ENCODE measurements around the gene ATG101. TPM values are rescaled to one million over a fixed set of nuclear protein-coding genes. Genes with fewer than 3 reads are reported as not detected.

ATG101 gene
- total and polyA plus RNA-seq, 8 donors, result 19.7 to 42.4 (median 25.1) TPM

DNA sequence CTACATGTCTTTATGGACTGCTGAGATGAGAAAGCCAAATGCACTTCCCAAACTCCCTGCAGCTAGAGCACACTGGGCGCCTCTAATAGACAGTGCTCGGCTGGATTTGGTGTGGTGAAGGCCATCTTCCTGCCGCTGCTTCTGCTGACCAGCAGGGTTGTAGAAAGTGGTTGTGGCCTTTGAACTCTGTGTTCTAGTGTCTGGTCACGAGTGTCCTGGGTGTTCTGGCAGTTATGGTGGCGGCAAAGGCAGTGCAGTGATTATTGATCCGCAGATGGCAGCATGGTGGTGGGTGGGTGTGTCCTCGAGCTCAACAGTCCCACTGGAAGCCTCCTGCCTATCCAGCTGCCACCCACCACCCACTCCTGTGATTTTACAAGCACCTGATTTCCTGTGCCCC lies 53.1 kb downstream of the ATG101 start:
- Histone ChIP-seq H3K27ac (no peak overlapping the region), H3K4me1 (peaks cover 0 to 28% of the 10 kb centered on the region in 2 donors), H3K9me3 (no peaks in the 10 kb centered on the region), H3K36me3 (no peaks in the 10 kb centered on the region), H3K4me3 (no peak overlapping the region), H3K27me3 (peaks cover 0 to 45% of the 10 kb centered on the region in 2 donors)
- intact Hi-C loops (cut with DNase I), result loop anchor here in 1 of 2 donors (10.0 kb wide), 1 partner anchor 98 kb away; no protein-coding TSS in a partner anchor
- TF ChIP-seq, protein P1, sequence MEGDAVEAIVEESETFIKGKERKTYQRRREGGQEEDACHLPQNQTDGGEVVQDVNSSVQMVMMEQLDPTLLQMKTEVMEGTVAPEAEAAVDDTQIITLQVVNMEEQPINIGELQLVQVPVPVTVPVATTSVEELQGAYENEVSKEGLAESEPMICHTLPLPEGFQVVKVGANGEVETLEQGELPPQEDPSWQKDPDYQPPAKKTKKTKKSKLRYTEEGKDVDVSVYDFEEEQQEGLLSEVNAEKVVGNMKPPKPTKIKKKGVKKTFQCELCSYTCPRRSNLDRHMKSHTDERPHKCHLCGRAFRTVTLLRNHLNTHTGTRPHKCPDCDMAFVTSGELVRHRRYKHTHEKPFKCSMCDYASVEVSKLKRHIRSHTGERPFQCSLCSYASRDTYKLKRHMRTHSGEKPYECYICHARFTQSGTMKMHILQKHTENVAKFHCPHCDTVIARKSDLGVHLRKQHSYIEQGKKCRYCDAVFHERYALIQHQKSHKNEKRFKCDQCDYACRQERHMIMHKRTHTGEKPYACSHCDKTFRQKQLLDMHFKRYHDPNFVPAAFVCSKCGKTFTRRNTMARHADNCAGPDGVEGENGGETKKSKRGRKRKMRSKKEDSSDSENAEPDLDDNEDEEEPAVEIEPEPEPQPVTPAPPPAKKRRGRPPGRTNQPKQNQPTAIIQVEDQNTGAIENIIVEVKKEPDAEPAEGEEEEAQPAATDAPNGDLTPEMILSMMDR (IDR thresholded peaks at IDR 0.05), result no peak
- DNase-seq (no peak), ATAC-seq (no peak)

DNA sequence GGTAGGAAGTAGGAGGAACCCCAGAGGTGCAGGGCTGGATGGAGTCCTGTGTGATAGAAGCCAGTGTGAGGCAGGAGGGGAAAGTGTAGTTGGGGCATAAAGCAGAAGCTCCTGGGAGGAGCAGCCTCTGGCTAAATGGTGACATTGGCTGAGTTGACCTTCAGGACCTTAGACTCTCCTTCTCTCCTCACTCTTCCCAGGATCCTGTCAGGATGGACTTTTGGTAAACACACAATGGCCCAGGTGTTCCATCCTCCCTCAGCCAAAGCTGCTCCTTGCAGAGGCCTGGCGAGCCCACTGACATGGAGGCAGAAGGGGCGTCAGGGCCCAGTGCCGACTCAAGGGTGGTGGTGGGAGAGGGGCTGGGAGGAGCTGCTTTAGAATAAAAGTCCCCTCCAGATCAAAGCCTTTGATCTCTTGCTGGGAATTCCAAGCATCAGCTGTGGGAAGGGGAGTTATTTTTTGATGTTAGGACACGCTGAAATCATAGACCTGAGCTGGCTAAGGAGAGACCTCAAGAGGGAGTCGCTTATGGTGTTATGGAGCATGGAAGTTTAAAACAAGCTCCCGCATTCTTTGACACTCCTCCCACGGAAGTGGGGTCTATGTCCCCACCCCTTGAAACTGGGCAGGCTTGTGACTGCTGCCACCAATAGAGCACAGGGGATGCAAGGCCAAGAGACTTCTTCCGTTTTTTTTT lies 53.9 kb downstream of the ATG101 start:
- Histone ChIP-seq H3K9me3 (no peaks in the 10 kb centered on the region), H3K4me3 (no peak overlapping the region)

DNA sequence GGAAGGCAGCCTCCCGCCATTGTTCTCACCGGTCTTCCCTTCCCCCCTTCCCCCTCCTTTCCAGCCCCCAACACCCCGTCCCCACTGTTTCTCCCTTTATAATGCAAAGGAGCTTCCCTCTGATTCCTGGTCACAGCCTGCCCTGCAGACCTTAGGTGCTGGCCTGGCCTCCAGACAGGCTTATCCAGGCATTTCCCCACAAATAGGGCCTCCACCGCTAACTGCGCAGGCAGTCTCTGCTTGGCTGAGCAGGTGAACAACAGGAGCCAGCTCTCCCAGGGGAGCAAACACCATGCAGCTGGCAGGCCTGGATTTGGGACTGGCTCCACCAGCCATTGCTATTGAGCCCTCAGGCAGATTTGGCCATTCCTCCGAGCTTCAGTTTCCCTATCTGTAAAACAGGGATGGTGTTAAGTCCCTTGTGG lies 55.7 kb downstream of the ATG101 start:
- intact Hi-C loops (cut with DNase I), result loop anchor here in 1 of 2 donors (10.0 kb wide), 1 partner anchor 101 kb away; no protein-coding TSS in a partner anchor
- H3K4me1 ChIP-seq, result peaks cover 0 to 15% of the 10 kb centered on the region in 2 donors
- ATAC-seq, result no peak
- no peaks in the 10 kb centered on the region for H3K36me3 ChIP-seq
- no peaks in the 10 kb centered on the region for H3K9me3 ChIP-seq
- no peak overlapping the region for H3K4me3 ChIP-seq
- DNase-seq, result no peak
- TF ChIP-seq, protein P1 (IDR thresholded peaks at IDR 0.05), result no peak
- peak overlapping the region in 1 of 2 donors; percentile 67 for H3K27ac ChIP-seq
- H3K27me3 ChIP-seq, result peaks cover 0 to 32% of the 10 kb centered on the region in 2 donors

More for the DNA sequence above, 53.9 kb downstream of the ATG101 start:
- ATAC-seq (no peak), DNase-seq (no peak)
- Histone ChIP-seq H3K27me3 (peaks cover 0 to 45% of the 10 kb centered on the region in 2 donors), H3K27ac (no peak overlapping the region), H3K4me1 (peaks cover 0 to 28% of the 10 kb centered on the region in 2 donors), H3K36me3 (no peaks in the 10 kb centered on the region)
- TF ChIP-seq, protein P1 (IDR thresholded peaks at IDR 0.05), result no peak
- intact Hi-C loops (cut with DNase I), result loop anchor here in 1 of 2 donors (10.0 kb wide), 1 partner anchor 99 kb away; no protein-coding TSS in a partner anchor

DNA sequence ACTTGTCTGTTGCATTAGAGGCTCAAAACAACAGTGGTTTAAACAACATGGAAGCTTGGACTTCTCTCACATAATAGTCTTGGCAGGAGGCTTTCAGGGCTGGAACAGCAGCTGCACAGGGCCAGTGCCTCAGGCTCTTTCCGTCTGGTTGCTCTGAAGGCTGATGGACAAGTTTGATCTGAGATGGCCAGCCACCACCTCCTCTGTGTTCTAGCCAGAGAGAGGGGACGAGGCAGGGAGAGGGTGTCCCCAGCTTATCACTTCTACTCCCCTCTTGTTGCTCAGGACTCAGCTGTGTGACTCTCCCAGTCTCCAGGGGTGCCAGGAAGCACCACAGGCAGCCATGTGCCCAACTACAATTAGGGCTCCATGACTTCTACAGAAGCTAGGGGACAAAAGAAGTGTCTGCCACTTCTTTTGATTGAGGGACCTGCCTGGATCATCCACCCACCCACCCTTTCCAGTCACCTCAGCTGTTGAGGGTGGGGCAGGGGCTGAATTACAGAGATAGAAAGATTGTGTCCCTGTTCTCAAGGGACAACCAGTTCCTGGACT lies 56.3 kb downstream of the ATG101 start:
- intact Hi-C loops (cut with DNase I), result loop anchor here in 1 of 2 donors (10.0 kb wide), 1 partner anchor 101 kb away; no protein-coding TSS in a partner anchor
- Histone ChIP-seq H3K36me3 (no peaks in the 10 kb centered on the region), H3K4me3 (no peak overlapping the region), H3K4me1 (peaks cover 0 to 9% of the 10 kb centered on the region in 2 donors), H3K27me3 (peaks cover 0 to 28% of the 10 kb centered on the region in 2 donors), H3K27ac (peak overlapping the region; percentile 56 to 67), H3K9me3 (no peaks in the 10 kb centered on the region)
- ATAC-seq (no peak), DNase-seq (no peak)
- TF ChIP-seq, protein P1 (IDR thresholded peaks at IDR 0.05), result no peak

Other genes with a start within 250 kb of the ATG101 start
- 1 to 10 TPM in 1 of 2 donors, under 1 TPM in 1; 0.58 to 1.0 TPM for gene FIGNL2, start 221.3 kb upstream of the ATG101 start, total RNA-seq
- 1 to 10 TPM; 1.0 to 2.3 (median 1.8) TPM for gene FIGNL2, start 221.3 kb upstream of the ATG101 start, polyA plus RNA-seq (ENCODE audit: insufficient read length in 6 of 6)
- not detected for gene ANKRD33, start 181.9 kb upstream of the ATG101 start, total RNA-seq
- under 1 TPM in 3 of 6 donors, not detected in 3; 0.08 to 0.13 (median 0.08) TPM for gene ANKRD33, start 181.9 kb upstream of the ATG101 start, polyA plus RNA-seq (ENCODE audit: insufficient read length in 6 of 6)
- 100 to 1,000 TPM; 115 to 173 TPM for gene ACVRL1, start 162.5 kb upstream of the ATG101 start, total RNA-seq
- 10 to 100 TPM; 74.2 to 97.5 (median 95.4) TPM for gene ACVRL1, start 162.5 kb upstream of the ATG101 start, polyA plus RNA-seq (ENCODE audit: insufficient read length in 6 of 6)
- 10 to 100 TPM; 24.9 to 26.6 TPM for gene ACVR1B, start 118.3 kb upstream of the ATG101 start, total RNA-seq
- 10 to 100 TPM; 13.2 to 17.8 (median 15.6) TPM for gene ACVR1B, start 118.3 kb upstream of the ATG101 start, polyA plus RNA-seq (ENCODE audit: insufficient read length in 6 of 6)
- gene TAMALIN, start 63.0 kb upstream of the ATG101 start, total RNA-seq, result 10 to 100 TPM; 30.6 to 63.7 TPM
- gene TAMALIN, start 63.0 kb upstream of the ATG101 start, polyA plus RNA-seq (ENCODE audit: insufficient read length in 6 of 6), result 10 to 100 TPM; 33.8 to 47.7 (median 43.5) TPM
- gene NR4A1, start 18.5 kb upstream of the ATG101 start, total RNA-seq, result 100 to 1,000 TPM in 1 of 2 donors, 10 to 100 TPM in 1; 36.4 to 165 TPM
- 100 to 1,000 TPM in 2 of 6 donors, 10 to 100 TPM in 4; 12.8 to 293 (median 82.3) TPM for gene NR4A1, start 18.5 kb upstream of the ATG101 start, polyA plus RNA-seq (ENCODE audit: insufficient read length in 6 of 6)
- 1 to 10 TPM in 1 of 2 donors, under 1 TPM in 1; 0.47 to 4.5 TPM for gene SMIM41, start 9.7 kb downstream of the ATG101 start, total RNA-seq
- gene SMIM41, start 9.7 kb downstream of the ATG101 start, polyA plus RNA-seq (ENCODE audit: insufficient read length in 6 of 6), result 1 to 10 TPM; 1.2 to 6.9 (median 3.9) TPM
- 10 to 100 TPM; 27.6 to 30.1 TPM for gene KRT80, start 122.0 kb downstream of the ATG101 start, total RNA-seq
- gene KRT80, start 122.0 kb downstream of the ATG101 start, polyA plus RNA-seq (ENCODE audit: insufficient read length in 6 of 6), result 1 to 10 TPM in 2 of 6 donors, under 1 TPM in 4; 0.59 to 1.9 (median 0.77) TPM
- gene KRT7, start 163.3 kb downstream of the ATG101 start, total RNA-seq, result 1,000 to 10,000 TPM; 1,945 to 1,968 TPM
- gene KRT7, start 163.3 kb downstream of the ATG101 start, polyA plus RNA-seq (ENCODE audit: insufficient read length in 6 of 6), result 10 to 100 TPM; 15.2 to 48.4 (median 22.9) TPM
- gene KRT86, start 204.7 kb downstream of the ATG101 start, total RNA-seq, result 1 to 10 TPM in 1 of 2 donors, under 1 TPM in 1; 0.97 to 1.7 TPM
- under 1 TPM in 5 of 6 donors, not detected in 1; 0.07 to 0.62 (median 0.14) TPM for gene KRT86, start 204.7 kb downstream of the ATG101 start, polyA plus RNA-seq (ENCODE audit: insufficient read length in 6 of 6)
- gene KRT81, start 221.6 kb downstream of the ATG101 start, total RNA-seq, result not detected
- gene KRT81, start 221.6 kb downstream of the ATG101 start, polyA plus RNA-seq (ENCODE audit: insufficient read length in 6 of 6), result under 1 TPM in 2 of 6 donors, not detected in 4; 0.12 to 0.26 TPM